HUES6 (cell line): Measurements from ENCODE around the gene ATL1.

Experiments
- H3K27ac ChIP-seq: 2 replicates; pipeline ENCODE4 v1.7.0; 2013; ENCODE audit warnings: low read depth, mild to moderate bottlenecking, low read length, inconsistent platforms
- H3K27me3 ChIP-seq: 2 replicates; pipeline ENCODE4 v1.6.1; 2013; ENCODE audit warnings: low read length; ENCODE audit not compliant: control insufficient read depth, insufficient read depth
- H3K36me3 ChIP-seq: 2 replicates; pipeline ENCODE4 v1.6.1; 2013; ENCODE audit warnings: low read length; ENCODE audit not compliant: control insufficient read depth, insufficient read depth
- H3K4me1 ChIP-seq: 2 replicates; pipeline ENCODE4 v1.6.1; 2013; ENCODE audit warnings: low read length; ENCODE audit not compliant: control insufficient read depth, insufficient read depth
- H3K4me3 ChIP-seq: 2 replicates; pipeline ENCODE4 v1.5.1; 2013; ENCODE audit warnings: low read depth, low read length
- H3K9ac ChIP-seq: one replicate; pipeline ENCODE4 v1.6.1; 2013; ENCODE audit warnings: mild to moderate bottlenecking, low read length
- H3K9me3 ChIP-seq: 2 replicates; pipeline ENCODE4 v1.6.1; 2013; ENCODE audit warnings: low read depth, low read length; ENCODE audit not compliant: control insufficient read depth, insufficient read depth

Gene ATL1

GRCh38 chr14:50603565-50603964 is 43.6 kb downstream of the ATL1 start:
- Histone ChIP-seq H3K4me3 (no peak overlapping the region), H3K9ac (no peak overlapping the region), H3K36me3 (no peaks in the 10 kb centered on the region), H3K4me1 (peaks cover 19% of the 10 kb centered on the region), H3K27me3 (no peaks in the 10 kb centered on the region), H3K9me3 (no peaks in the 10 kb centered on the region), H3K27ac (no peak overlapping the region)

- H3K27me3 ChIP-seq, result no peaks in the 10 kb centered on the region
- H3K9ac ChIP-seq, result no peak overlapping the region
- no peak overlapping the region for H3K4me3 ChIP-seq
- H3K36me3 ChIP-seq, result no peaks in the 10 kb centered on the region
- no peaks in the 10 kb centered on the region for H3K9me3 ChIP-seq
- H3K27ac ChIP-seq, result no peak overlapping the region
- peaks cover 9% of the 10 kb centered on the region for H3K4me1 ChIP-seq
Observed at GRCh38 chr14:50605766-50606165, 45.8 kb downstream of the ATL1 start.

GRCh38 chr14:50606468-50606867 is 46.5 kb downstream of the ATL1 start:
- Histone ChIP-seq H3K4me3 (no peak overlapping the region), H3K9ac (no peak overlapping the region), H3K4me1 (peaks cover 3% of the 10 kb centered on the region; the same call in 1 of the 2 replicates), H3K36me3 (no peaks in the 10 kb centered on the region), H3K9me3 (no peaks in the 10 kb centered on the region), H3K27ac (no peak overlapping the region), H3K27me3 (no peaks in the 10 kb centered on the region)

GRCh38 chr14:50607181-50607580 is 47.2 kb downstream of the ATL1 start:
- Histone ChIP-seq H3K4me1 (peaks cover under 1% of the 10 kb centered on the region; the same call in 1 of the 2 replicates), H3K27me3 (no peaks in the 10 kb centered on the region), H3K9me3 (no peaks in the 10 kb centered on the region), H3K4me3 (no peak overlapping the region), H3K9ac (no peak overlapping the region), H3K27ac (no peak overlapping the region), H3K36me3 (no peaks in the 10 kb centered on the region)

GRCh38 chr14:50607761-50608160 is 47.8 kb downstream of the ATL1 start:
- H3K27me3 ChIP-seq, result no peaks in the 10 kb centered on the region
- no peak overlapping the region for H3K9ac ChIP-seq
- H3K9me3 ChIP-seq, result no peaks in the 10 kb centered on the region
- no peak overlapping the region for H3K27ac ChIP-seq
- H3K36me3 ChIP-seq, result no peaks in the 10 kb centered on the region
- H3K4me3 ChIP-seq, result no peak overlapping the region
- no peaks in the 10 kb centered on the region for H3K4me1 ChIP-seq

- Histone ChIP-seq H3K9ac (no peak overlapping the region), H3K4me3 (no peak overlapping the region), H3K27me3 (no peaks in the 10 kb centered on the region), H3K36me3 (no peaks in the 10 kb centered on the region), H3K9me3 (no peaks in the 10 kb centered on the region), H3K27ac (no peak overlapping the region), H3K4me1 (no peaks in the 10 kb centered on the region)
Observed at GRCh38 chr14:50608302-50608851, 48.4 kb downstream of the ATL1 start.

GRCh38 chr14:50610465-50610864 is 50.5 kb downstream of the ATL1 start:
- Histone ChIP-seq H3K27ac (no peak overlapping the region), H3K36me3 (no peaks in the 10 kb centered on the region), H3K4me1 (no peaks in the 10 kb centered on the region), H3K9me3 (no peaks in the 10 kb centered on the region), H3K9ac (no peak overlapping the region), H3K27me3 (no peaks in the 10 kb centered on the region), H3K4me3 (no peak overlapping the region)

- no peaks in the 10 kb centered on the region for H3K27me3 ChIP-seq
- no peak overlapping the region for H3K9ac ChIP-seq
- no peaks in the 10 kb centered on the region for H3K36me3 ChIP-seq
- no peaks in the 10 kb centered on the region for H3K4me1 ChIP-seq
- H3K27ac ChIP-seq, result no peak overlapping the region
- H3K9me3 ChIP-seq, result no peaks in the 10 kb centered on the region
- no peak overlapping the region for H3K4me3 ChIP-seq
Observed at GRCh38 chr14:50612806-50613205, 52.9 kb downstream of the ATL1 start.

- Histone ChIP-seq H3K27me3 (no peaks in the 10 kb centered on the region), H3K9ac (no peak overlapping the region), H3K4me1 (no peaks in the 10 kb centered on the region), H3K27ac (no peak overlapping the region), H3K4me3 (no peak overlapping the region), H3K36me3 (no peaks in the 10 kb centered on the region), H3K9me3 (no peaks in the 10 kb centered on the region)
Observed at GRCh38 chr14:50615056-50615455, 55.1 kb downstream of the ATL1 start.

- Histone ChIP-seq H3K27me3 (no peaks in the 10 kb centered on the region), H3K36me3 (no peaks in the 10 kb centered on the region), H3K9ac (no peak overlapping the region), H3K4me1 (no peaks in the 10 kb centered on the region), H3K9me3 (no peaks in the 10 kb centered on the region), H3K4me3 (no peak overlapping the region), H3K27ac (no peak overlapping the region)
Observed at GRCh38 chr14:50615552-50615951, 55.6 kb downstream of the ATL1 start.

GRCh38 chr14:50616275-50616674 is 56.3 kb downstream of the ATL1 start:
- Histone ChIP-seq H3K4me1 (no peaks in the 10 kb centered on the region), H3K4me3 (no peak overlapping the region), H3K9me3 (no peaks in the 10 kb centered on the region), H3K27me3 (no peaks in the 10 kb centered on the region), H3K36me3 (no peaks in the 10 kb centered on the region), H3K27ac (no peak overlapping the region), H3K9ac (no peak overlapping the region)
